ENCODE data around the gene NEUROD6. TPM values are rescaled to one million over a fixed set of nuclear protein-coding genes. Genes with fewer than 3 reads are reported as not detected.

Gene NEUROD6
- total RNA-seq, 1 experiment from 2014 or later: not detected

DNA sequence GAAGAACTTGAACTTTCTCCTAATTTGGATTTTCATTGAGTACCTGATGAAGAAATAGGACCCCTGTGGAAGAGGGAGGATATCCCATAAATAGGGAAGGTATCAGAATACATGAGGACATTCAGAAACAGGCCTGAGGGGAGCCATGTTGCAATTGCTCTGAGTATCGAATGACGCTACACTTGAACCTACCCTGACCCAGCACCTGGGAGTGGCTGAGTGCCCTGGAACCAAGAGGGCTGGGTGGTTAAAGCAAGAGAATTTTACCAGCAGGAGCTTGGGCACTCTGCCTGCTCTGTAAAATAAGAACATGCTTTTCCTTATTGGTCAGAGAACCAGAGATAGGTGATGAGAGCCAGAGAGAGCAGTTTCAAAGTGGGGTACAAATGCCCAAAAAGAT, 7.2 kb downstream of the NEUROD6 start:
- no TSS peak for BruUV-seq (replicated peaks)
- Histone ChIP-seq H3K27me3 (replicated peaks; ENCODE audit: control insufficient read depth, insufficient read depth, low read length) (no peaks in the 10 kb centered on the region), H3K36me3 (ENCODE audit: control insufficient read depth, insufficient read depth, low read length) (no peaks in the 10 kb centered on the region), H3K4me1 (no peaks in the 10 kb centered on the region), H3K4me3 (ENCODE audit: low read depth, low read length) (no peak overlapping the region), H3K9me3 (no peaks in the 10 kb centered on the region)
- Mint-ChIP-seq H3K4me3 (ENCODE audit: unreplicated experiment) (no peak overlapping the region), H3K36me3 (ENCODE audit: insufficient read depth, unreplicated experiment) (no peaks in the 10 kb centered on the region), H3K27ac (ENCODE audit: unreplicated experiment) (no peak overlapping the region), H3K27me3 (ENCODE audit: insufficient read depth, unreplicated experiment) (peaks cover 7% of the 10 kb centered on the region), H3K4me1 (ENCODE audit: low read depth, unreplicated experiment) (no peaks in the 10 kb centered on the region), H3K9me3 (ENCODE audit: unreplicated experiment) (peaks cover 7% of the 10 kb centered on the region)
- intact Hi-C loops (cut with micrococcal nuclease; ENCODE audit: unreplicated experiment): no loop called here
- DNase-seq: no peak
- ChIA-PET POLR2A (no interaction called here), CTCF (no interaction called here)
- TF ChIP-seq, protein P1, sequence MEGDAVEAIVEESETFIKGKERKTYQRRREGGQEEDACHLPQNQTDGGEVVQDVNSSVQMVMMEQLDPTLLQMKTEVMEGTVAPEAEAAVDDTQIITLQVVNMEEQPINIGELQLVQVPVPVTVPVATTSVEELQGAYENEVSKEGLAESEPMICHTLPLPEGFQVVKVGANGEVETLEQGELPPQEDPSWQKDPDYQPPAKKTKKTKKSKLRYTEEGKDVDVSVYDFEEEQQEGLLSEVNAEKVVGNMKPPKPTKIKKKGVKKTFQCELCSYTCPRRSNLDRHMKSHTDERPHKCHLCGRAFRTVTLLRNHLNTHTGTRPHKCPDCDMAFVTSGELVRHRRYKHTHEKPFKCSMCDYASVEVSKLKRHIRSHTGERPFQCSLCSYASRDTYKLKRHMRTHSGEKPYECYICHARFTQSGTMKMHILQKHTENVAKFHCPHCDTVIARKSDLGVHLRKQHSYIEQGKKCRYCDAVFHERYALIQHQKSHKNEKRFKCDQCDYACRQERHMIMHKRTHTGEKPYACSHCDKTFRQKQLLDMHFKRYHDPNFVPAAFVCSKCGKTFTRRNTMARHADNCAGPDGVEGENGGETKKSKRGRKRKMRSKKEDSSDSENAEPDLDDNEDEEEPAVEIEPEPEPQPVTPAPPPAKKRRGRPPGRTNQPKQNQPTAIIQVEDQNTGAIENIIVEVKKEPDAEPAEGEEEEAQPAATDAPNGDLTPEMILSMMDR (IDR thresholded peaks at IDR 0.05; ENCODE audit: insufficient read depth in 1 of 2, low read depth in 1 of 2, low read length in 1 of 2, severe bottlenecking in 1 of 2, unreplicated experiment in 1 of 2): no peak

DNA sequence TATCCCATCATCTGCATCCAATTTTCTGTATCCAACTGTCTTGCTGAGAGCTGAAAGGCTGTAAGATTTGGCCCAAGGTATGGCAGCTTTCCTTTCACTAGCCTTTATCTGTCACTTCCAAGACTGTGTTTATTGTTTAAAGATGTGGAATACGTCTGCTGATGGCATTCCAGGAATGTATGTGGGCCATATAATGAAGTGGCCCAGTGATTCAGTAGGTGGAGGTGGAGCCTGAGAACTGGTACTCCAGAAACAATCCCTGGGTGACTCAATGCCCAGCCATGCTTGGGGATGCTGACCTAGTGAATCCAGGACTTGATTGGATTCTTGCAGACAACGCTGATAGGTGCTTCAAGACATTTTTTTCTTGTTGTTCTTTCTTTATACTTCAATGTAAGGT, 13.5 kb downstream of the NEUROD6 start:
- Mint-ChIP-seq H3K9me3 (ENCODE audit: unreplicated experiment) (peaks cover 7% of the 10 kb centered on the region), H3K4me1 (ENCODE audit: low read depth, unreplicated experiment) (peaks cover 6% of the 10 kb centered on the region), H3K36me3 (ENCODE audit: insufficient read depth, unreplicated experiment) (no peaks in the 10 kb centered on the region), H3K4me3 (ENCODE audit: unreplicated experiment) (no peak overlapping the region), H3K27ac (ENCODE audit: unreplicated experiment) (no peak overlapping the region), H3K27me3 (ENCODE audit: insufficient read depth, unreplicated experiment) (peaks cover 5% of the 10 kb centered on the region)
- ChIA-PET POLR2A (no interaction called here), CTCF (no interaction called here)
- TF ChIP-seq, protein P1 (IDR thresholded peaks at IDR 0.05; ENCODE audit: insufficient read depth in 1 of 2, low read depth in 1 of 2, low read length in 1 of 2, severe bottlenecking in 1 of 2, unreplicated experiment in 1 of 2): no peak
- Histone ChIP-seq H3K4me1 (no peaks in the 10 kb centered on the region), H3K4me3 (ENCODE audit: low read depth, low read length) (no peak overlapping the region), H3K36me3 (ENCODE audit: control insufficient read depth, insufficient read depth, low read length) (no peaks in the 10 kb centered on the region), H3K9me3 (no peaks in the 10 kb centered on the region), H3K27me3 (replicated peaks; ENCODE audit: control insufficient read depth, insufficient read depth, low read length) (no peaks in the 10 kb centered on the region)
- DNase-seq: peak; percentile 40 to 64
- intact Hi-C loops (cut with micrococcal nuclease; ENCODE audit: unreplicated experiment): no loop called here
- BruUV-seq (replicated peaks): no TSS peak

DNA sequence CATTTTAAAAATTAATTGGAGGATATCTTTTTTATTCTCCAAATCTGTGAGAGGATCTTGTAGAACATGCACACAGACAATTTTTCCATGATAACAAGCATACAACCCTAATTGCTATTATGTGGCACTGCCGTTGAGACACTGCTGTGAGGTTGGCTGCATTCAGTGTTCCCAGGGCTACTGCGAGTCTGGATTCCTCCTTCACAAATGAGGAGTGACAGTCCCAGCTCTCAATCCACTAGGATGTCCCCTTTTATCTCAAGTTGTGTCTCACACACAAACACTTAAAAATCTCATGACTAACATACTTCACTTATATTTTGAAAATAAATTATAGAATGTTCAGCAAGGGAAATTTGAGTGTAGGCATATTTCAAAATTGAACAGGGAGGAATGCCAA, 14.1 kb downstream of the NEUROD6 start:
- no TSS peak for BruUV-seq (replicated peaks)

More for the DNA sequence above, 14.1 kb downstream of the NEUROD6 start:
- H3K4me3 Mint-ChIP-seq (ENCODE audit: unreplicated experiment): no peak overlapping the region
- no peak overlapping the region for H3K4me3 ChIP-seq (ENCODE audit: low read depth, low read length)
- H3K9me3 ChIP-seq: no peaks in the 10 kb centered on the region
- intact Hi-C loops (cut with micrococcal nuclease; ENCODE audit: unreplicated experiment): no loop called here
- CTCF ChIA-PET: no interaction called here
- H3K4me1 ChIP-seq: no peaks in the 10 kb centered on the region
- POLR2A ChIA-PET: no interaction called here
- TF ChIP-seq, protein P1 (IDR thresholded peaks at IDR 0.05; ENCODE audit: insufficient read depth in 1 of 2, low read depth in 1 of 2, low read length in 1 of 2, severe bottlenecking in 1 of 2, unreplicated experiment in 1 of 2): no peak
- H3K36me3 Mint-ChIP-seq (ENCODE audit: insufficient read depth, unreplicated experiment): no peaks in the 10 kb centered on the region
- peaks cover 7% of the 10 kb centered on the region for H3K9me3 Mint-ChIP-seq (ENCODE audit: unreplicated experiment)
- no peak overlapping the region for H3K27ac Mint-ChIP-seq (ENCODE audit: unreplicated experiment)
- no peaks in the 10 kb centered on the region for H3K27me3 ChIP-seq (replicated peaks; ENCODE audit: control insufficient read depth, insufficient read depth, low read length)
- peaks cover 5% of the 10 kb centered on the region for H3K27me3 Mint-ChIP-seq (ENCODE audit: insufficient read depth, unreplicated experiment)
- no peak for DNase-seq
- H3K36me3 ChIP-seq (ENCODE audit: control insufficient read depth, insufficient read depth, low read length): no peaks in the 10 kb centered on the region
- peaks cover 6% of the 10 kb centered on the region for H3K4me1 Mint-ChIP-seq (ENCODE audit: low read depth, unreplicated experiment)

Data from Caco-2 (cell line).